NCI-H1930 (cell line): ENCODE results near the gene STH.
"Not testable (repeated sequence)": the region's sequence is repeated elsewhere in the genome, so short reads cannot be mapped to it uniquely, and the experiment has no call there.

Experiments
- DNase-seq, 2 experiments: peaks; one replicate each; lab custom pipeline; 2025; lab: John Stamatoyannopoulos, UW

The STH gene

GRCh38 chr17:45998987-45999899 lies at the start of gene STH:
Gene STH (plus strand): TSS chr17:45999250. CDS start chr17:45999280, 30 bp downstream.
- no peak for DNase-seq

- DNase-seq = no peak
Observed at GRCh38 chr17:45949755-45950320, 49.2 kb upstream of the STH start.

GRCh38 chr17:45950888-45951287 lies 48.2 kb upstream of the STH start:
- DNase-seq = no peak

GRCh38 chr17:45951403-45951802 lies 47.6 kb upstream of the STH start:
- no peak for DNase-seq

GRCh38 chr17:45951941-45952340 lies 47.1 kb upstream of the STH start:
- DNase-seq = no peak

- no peak for DNase-seq
Observed at GRCh38 chr17:45952814-45953320, 46.2 kb upstream of the STH start.

GRCh38 chr17:45953561-45953960 lies 45.5 kb upstream of the STH start:
- no peak for DNase-seq

GRCh38 chr17:45954914-45955313 lies 44.1 kb upstream of the STH start:
- no peak for DNase-seq

GRCh38 chr17:45955326-45955725 lies 43.7 kb upstream of the STH start:
- DNase-seq = no peak

GRCh38 chr17:45956090-45956489 lies 43.0 kb upstream of the STH start:
- DNase-seq = no peak

GRCh38 chr17:45956746-45957145 lies 42.3 kb upstream of the STH start:
- not testable (repeated sequence) for DNase-seq

GRCh38 chr17:45958307-45958706 lies 40.7 kb upstream of the STH start:
- no peak for DNase-seq

- no peak for DNase-seq
Observed at GRCh38 chr17:45958994-45959665, 39.9 kb upstream of the STH start.

GRCh38 chr17:45960311-45960710 lies 38.7 kb upstream of the STH start:
- no peak for DNase-seq

GRCh38 chr17:45961206-45961605 lies 37.8 kb upstream of the STH start:
- DNase-seq = no peak

- DNase-seq = no peak
Observed at GRCh38 chr17:45962221-45962972, 36.7 kb upstream of the STH start.

GRCh38 chr17:45963283-45963682 lies 35.8 kb upstream of the STH start:
- DNase-seq = no peak

GRCh38 chr17:45963889-45964288 lies 35.2 kb upstream of the STH start:
- DNase-seq = no peak

GRCh38 chr17:45964634-45965033 lies 34.4 kb upstream of the STH start:
- DNase-seq = no peak

GRCh38 chr17:45965812-45966211 lies 33.2 kb upstream of the STH start:
- DNase-seq = no peak

- no peak for DNase-seq
Observed at GRCh38 chr17:45966606-45967280, 32.3 kb upstream of the STH start.
